Subcutaneous adipose tissue (tissue), 4 donors: ENCODE data around the gene LRR1. TPM values are rescaled to one million over a fixed set of nuclear protein-coding genes. Genes with fewer than 3 reads are reported as not detected.

Source experiments
- CTCF ChIP-seq: fragments of 450-650 bp; IDR thresholded peaks from one replicate; pipeline ENCODE4 v1.5.1; 2016; ENCODE audit warnings: low read depth, mild to moderate bottlenecking, control low read depth, antibody characterized with exemption, moderate library complexity
- total RNA-seq, 4 donors: library from RNA; depleted of rRNA; stranded (reverse); fragments of >200 nt; gene quantifications; one replicate each; pipeline ENCODE4 v1.1.0, GENCODE V29; 2016

The LRR1 gene
- total RNA-seq: 10 to 100 TPM in 3 of 4 donors, 1 to 10 TPM in 1; 6.6 to 12.6 (median 11.7) TPM

GRCh38 chr14:49598485-49599300 is at the start of gene LRR1:
Gene LRR1 (plus strand): TSS chr14:49598940. CDS start chr14:49599021, 81 bp downstream.
- no peak for TF ChIP-seq CTCF

- TF ChIP-seq CTCF: no peak
These were observed 49.3 kb upstream of the LRR1 start for GRCh38 chr14:49549446-49549845.

GRCh38 chr14:49549881-49550280 is 48.9 kb upstream of the LRR1 start:
- TF ChIP-seq CTCF: no peak

- no peak for TF ChIP-seq CTCF
These were observed 48.2 kb upstream of the LRR1 start for GRCh38 chr14:49550286-49551184.

- no peak for TF ChIP-seq CTCF
These were observed 47.2 kb upstream of the LRR1 start for GRCh38 chr14:49551569-49551968.

- TF ChIP-seq CTCF: no peak
These were observed 45.6 kb upstream of the LRR1 start for GRCh38 chr14:49553106-49553505.

- TF ChIP-seq CTCF: no peak
These were observed 44.8 kb upstream of the LRR1 start for GRCh38 chr14:49553892-49554291.
